HepG2 (cell line): ENCODE data around the gene TTN.

Source experiments
- MLLT10 ChIP-seq: sonication (generic); formaldehyde crosslinking; IDR thresholded peaks from 2 replicates; pipeline ENCODE4 v1.4.0; 2020; ENCODE audit warnings: missing genetic modification reagents
- NFATC3 ChIP-seq: sonication (generic); formaldehyde crosslinking; IDR thresholded peaks from 2 replicates; pipeline ENCODE4 v1.5.1; 2020; ENCODE audit warnings: mild to moderate bottlenecking, missing genetic modification reagents

- TF ChIP-seq NFATC3 (CRISPR knock-in tag) (no peak), MLLT10 (CRISPR knock-in tag) (no peak)
Measured at GRCh38 chr2:178756843-178757242, 50.4 kb downstream of the TTN start.
